Esophagus squamous epithelium (tissue), 4 donors: ENCODE results near the gene FITM1.

Source experiments
- CTCF ChIP-seq, 6 experiments: fragments of 450-650 bp in 4 of 6; fragments of 200-600 bp in 2 of 6; sonication (generic) in 2 of 6; IDR thresholded peaks; one replicate each; pipeline ENCODE4 v1.5.1; 2016 to 2019; ENCODE audit warnings: antibody characterized with exemption in 6 of 6, mild to moderate bottlenecking in 4 of 6, moderate library complexity in 4 of 6
- POLR2A ChIP-seq, 4 donors: fragments of 450-650 bp; IDR thresholded peaks; one replicate each; pipeline ENCODE4 v1.6.1; 2017; ENCODE audit warnings: antibody characterized with exemption in 4 of 4, mild to moderate bottlenecking in 4 of 4, moderate library complexity in 3 of 4

GRCh38 chr14:24160499-24160849 lies 30.0 kb downstream of the FITM1 start:
- TF ChIP-seq POLR2A (IDR thresholded peaks at IDR 0.05): no peak
- no peak for TF ChIP-seq CTCF (IDR thresholded peaks at IDR 0.05)
